Stimulated activated CD4-positive, alpha-beta T cell treated with anti-CD3 and anti-CD28 coated beads, Interleukin-12 subunit alpha, Interleukin-12 subunit beta, amount 100 ng/mL, for 48 hours (primary cell): ENCODE results near the gene CTR9.

Experiments
- DNase-seq, 3 donors: peaks; one replicate each; pipeline ENCODE4 v3.0.0-alpha.2; 2020; ENCODE audit warnings: low read depth in 2 of 3, low spot score in 1 of 3

The CTR9 gene

GRCh38 chr11:10742460-10743208 is 8.4 kb upstream of the CTR9 start:
- DNase-seq = no peak

DNA sequence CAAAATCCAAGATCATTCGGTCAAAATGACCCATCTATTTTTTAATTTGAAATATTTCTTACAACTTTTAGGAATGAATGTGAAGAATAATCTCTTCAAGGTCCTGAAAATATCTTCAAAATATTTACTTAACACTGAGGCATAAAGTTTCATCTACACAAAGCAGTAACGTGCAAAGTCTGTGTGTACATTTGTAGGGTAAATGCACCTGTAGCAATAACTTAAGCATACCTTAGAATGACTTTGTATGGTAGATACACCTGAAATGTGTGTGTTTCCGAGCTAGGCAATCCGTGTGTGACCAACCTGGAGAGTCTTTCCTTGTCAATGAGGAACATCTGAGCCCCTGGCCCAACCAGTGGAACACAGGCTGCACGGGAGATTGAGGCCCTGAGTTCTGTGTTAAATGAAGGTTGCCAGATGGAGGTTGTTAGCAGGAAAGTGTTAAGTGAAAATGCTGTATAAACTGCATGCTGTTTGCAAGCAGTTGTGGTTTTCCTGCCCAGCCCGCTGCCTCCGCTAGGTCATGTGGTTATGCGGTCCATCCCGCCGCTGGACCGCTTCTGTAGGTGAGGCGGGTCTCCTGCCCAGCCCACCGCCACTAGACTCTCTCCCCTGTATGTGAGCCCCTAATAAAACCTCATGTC is 7.6 kb upstream of the CTR9 start:
- DNase-seq = no peak

DNA sequence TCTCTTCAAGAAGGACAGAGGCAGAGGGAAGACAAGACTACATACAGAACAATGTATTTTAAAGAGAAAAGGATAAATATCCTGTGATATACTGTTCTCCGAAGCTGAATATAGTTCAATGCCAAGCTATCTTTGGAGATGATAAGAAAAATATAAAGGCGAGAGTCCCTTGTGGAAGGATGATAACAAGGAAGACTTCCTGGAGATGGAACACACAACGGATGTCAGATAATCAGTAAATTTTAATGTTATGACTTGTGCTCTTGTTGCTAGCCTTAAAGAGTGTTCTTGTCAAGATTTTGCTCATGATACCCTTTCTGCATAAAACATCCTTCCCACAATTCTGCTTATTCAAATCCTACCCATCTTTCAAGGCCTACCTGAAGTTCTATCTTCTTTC is 6.8 kb upstream of the CTR9 start:
- no peak for DNase-seq

- no peak for DNase-seq
Observed at GRCh38 chr11:10746871-10747270, 4.2 kb upstream of the CTR9 start.

GRCh38 chr11:10747733-10748132 is 3.3 kb upstream of the CTR9 start:
- no peak for DNase-seq

DNA sequence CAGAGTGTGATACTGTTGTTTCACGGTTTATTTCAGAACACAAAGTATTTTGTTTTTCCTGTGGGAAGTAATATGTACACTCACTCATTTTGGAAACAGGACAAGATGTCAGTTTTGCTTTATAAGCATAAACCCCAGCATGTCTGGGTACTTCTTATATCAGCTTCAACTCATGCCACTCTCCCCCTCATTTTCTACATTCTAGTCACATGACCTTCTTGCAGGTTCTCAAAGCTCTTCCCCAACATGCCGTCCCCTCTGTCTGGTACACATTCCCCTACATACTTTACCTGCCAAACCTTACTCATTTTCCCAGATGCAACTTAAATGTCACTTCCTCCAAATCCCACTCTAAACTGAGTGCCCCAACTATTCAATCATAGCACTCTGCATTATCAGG is 1.6 kb upstream of the CTR9 start:
- DNase-seq = no peak

DNA sequence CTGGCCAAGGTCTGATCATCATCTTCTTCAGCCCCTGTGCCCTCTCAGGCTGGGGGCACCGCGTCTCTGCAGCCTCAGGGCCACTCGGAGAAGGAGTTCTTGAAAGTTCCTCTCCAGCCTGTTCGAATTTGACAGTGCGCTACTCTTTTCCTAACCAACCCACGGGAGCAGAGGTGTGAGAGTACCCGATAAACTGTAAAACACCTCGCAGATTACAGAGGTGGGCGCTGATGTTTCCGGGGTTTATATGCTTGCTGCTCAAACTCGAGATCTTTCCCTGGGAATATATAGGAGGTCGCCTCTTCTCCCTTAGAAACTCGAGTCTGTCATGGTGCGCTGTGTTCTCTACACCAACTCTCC is 515 bp downstream of the CTR9 start:
- no peak for DNase-seq

- DNase-seq = no peak
Observed at GRCh38 chr11:10752061-10752460, 1.0 kb downstream of the CTR9 start.

- DNase-seq = no peak
Observed at GRCh38 chr11:10752486-10752885, 1.4 kb downstream of the CTR9 start.

DNA sequence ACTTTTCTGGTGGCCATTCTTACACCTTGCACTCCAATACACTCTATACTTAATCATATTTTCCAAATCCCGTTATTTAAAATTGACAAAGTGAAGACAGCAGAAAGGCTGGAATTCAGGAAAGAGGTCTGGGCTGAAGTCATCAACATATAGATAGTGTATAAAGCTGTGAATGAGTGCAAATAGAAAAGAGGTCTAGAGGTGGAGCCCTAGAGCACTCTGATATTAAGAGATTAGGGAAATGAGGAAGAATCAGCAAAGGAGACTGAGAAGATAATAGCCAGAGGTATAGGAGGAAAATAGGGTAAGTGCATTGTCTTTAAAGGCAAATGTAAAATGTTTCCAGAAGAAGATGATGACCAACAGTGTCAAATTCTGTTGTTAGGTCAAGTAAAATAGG is 7.9 kb downstream of the CTR9 start:
- no peak for DNase-seq

DNA sequence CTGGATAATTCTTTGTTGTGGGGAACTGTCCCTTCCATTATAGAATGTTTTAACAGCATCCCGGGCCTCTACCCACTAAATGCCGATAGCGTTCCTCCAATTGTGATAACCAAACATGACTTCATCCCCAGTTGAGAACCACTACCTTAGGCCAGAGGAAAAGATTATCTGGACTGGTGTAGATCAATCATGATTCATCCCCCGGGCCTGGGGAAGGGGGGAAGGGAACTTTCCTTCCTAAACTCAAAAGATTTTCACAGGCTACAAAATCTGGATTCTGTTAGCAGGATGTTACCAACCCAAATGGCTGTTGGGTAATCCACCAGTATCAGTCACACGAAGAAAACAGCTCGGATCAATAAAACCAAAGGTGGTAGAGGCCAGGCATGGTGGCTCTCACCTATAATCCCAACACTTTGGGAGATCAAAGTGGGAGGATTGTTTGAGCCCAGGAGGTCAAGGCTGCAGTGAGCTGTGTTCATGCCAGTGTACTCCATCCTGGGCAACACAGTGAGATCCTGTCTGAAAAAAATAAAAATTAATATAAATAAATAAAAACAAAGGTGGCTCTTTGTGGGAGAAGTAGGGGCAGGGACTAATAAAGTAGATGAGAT is 10.1 kb downstream of the CTR9 start:
- no peak for DNase-seq

- DNase-seq = no peak
Observed at GRCh38 chr11:10762185-10762584, 11.1 kb downstream of the CTR9 start.

DNA sequence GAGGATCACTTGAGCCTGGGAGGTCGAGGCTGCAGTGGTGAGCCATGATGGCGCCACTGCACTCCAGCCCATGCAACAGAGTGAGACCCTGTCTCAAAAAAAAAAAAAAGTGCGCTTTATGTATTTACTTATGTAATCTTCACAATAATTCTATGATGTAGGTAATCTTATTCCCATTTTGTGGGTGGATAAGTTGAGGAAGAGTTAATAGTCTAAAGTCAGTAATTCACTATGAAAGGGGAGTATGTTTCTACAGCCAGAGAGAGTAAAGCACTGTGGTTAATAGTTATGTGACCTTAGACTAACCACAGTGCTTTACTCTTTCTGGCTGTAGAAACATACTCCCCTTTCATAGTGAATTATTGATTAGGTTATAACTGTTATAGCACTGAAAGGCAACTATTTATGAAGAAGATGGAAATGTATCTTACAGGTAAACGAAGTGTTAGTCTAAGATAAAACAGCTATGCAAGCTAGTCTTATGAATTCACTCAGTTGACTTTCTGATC is 11.9 kb downstream of the CTR9 start:
- DNase-seq = no peak

DNA sequence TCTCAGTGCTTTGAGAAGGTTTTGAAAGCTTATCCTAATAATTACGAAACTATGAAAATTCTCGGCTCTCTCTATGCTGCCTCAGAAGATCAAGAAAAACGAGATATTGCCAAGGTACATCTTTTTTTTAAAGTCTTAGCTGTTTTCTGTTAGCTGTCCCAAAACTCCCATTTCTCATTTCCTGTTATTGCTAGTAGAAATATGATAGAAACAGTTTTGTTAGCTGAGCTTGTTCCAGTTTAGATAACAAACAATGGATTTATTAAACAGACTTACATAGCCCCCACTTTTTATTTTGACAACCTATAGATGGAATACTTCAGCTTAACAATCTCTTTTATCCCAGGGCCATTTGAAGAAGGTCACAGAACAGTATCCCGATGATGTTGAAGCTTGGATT is 12.7 kb downstream of the CTR9 start:
- DNase-seq = no peak

DNA sequence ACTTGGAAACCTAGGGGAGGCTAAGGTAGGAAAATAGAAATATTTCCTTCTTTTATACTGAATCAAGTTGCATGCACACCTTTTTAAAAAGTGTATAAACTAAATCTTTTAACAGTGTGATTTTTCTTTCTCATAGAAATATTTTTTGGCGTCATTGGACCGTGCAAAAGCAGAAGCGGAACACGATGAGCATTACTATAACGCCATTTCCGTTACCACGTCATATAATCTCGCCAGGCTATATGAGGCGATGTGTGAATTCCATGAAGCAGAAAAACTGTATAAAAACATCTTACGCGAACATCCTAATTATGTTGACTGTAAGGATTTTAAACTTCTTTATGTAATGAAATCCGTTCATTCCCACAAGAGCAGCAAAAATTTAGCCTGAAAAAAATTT is 13.4 kb downstream of the CTR9 start:
- no peak for DNase-seq

GRCh38 chr11:10770626-10771254 is 19.7 kb downstream of the CTR9 start:
- no peak for DNase-seq

GRCh38 chr11:10771457-10771856 is 20.4 kb downstream of the CTR9 start:
- no peak for DNase-seq

GRCh38 chr11:10774811-10775210 is 23.8 kb downstream of the CTR9 start:
- no peak for DNase-seq

DNA sequence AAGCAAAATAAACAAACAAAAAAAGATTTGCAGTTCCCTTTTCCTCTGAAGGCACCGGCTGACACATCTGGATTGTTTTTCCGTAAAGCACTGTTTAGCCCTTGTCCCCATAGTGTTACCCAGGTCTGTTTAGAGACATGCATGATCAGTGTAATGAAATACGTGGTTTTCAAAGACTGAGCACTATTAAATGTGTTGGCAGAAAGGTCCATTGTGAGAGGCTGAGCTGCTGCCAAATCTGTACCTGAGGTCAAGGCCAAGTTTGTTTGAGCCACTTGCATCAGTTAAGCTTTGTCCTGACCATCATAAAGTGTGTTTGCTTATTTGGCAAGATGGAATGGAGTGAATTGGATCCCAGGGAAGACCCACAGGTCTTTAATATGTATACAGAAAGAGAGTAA is 26.3 kb downstream of the CTR9 start:
- no peak for DNase-seq

- no peak for DNase-seq
Observed at GRCh38 chr11:10777806-10778205, 26.8 kb downstream of the CTR9 start.

DNA sequence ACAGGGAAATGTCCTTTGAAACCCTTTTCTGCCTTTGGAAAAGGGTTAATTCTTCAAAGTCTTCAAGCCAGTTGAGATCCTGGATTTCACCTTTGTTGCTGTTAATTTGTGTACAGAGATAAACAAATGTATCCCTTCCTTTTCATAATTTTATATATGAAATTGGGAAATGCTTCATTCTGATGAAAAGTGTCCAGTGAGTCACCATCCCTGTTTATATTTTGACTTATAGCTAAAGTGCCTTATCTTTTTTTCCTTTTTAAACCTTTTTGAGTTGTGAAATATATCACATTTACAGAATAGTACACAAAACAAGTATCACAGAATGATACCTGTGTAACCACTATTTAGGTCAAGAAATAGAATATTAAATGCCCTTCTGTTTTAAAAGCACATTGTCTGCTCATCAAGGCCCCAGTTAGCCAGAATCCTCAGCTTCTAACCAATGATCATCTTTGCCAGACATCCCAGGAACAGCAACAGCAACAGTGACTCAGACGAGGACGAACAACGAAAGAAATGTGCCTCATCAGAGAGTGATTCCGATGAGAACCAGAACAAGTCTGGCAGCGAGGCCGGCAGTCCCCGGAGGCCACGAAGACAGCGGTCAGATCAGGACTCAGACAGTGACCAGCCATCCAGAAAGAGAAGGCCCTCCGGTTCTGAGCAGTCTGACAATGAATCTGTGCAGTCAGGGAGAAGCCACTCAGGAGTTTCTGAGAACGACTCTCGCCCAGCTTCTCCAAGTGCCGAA is 27.3 kb downstream of the CTR9 start:
- no peak for DNase-seq
